Measurements from ENCODE around the gene BLOC1S5. TPM values are rescaled to one million over a fixed set of nuclear protein-coding genes. Genes with fewer than 3 reads are reported as not detected.

The BLOC1S5 gene
- total and polyA plus RNA-seq, 2 donors (not counting 3 experiments of a cell fraction or from before 2014, with no cell fraction given), result 3.9 to 19.1 TPM

DNA sequence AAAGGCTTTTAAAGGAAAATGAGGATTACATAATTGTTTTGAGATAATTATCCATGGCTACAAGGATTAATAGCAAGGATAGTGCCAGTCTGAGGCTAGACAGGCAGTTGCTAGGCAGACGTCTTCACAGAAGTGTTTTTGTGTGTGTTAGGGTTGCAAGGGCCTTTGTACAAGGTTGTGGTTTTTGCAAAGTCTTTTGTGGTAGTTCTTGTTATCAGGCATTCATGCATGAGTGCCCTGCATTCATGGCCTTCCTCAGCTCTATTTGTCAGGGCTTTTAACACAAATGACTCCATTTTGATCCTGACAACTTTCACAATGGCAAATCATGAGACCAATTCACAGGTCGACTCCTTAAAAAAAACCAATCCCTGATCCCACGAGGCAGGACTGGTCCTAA lies 85.5 kb downstream of the BLOC1S5 start:
- Histone ChIP-seq H2AFZ (ENCODE audit: low read depth, low read length) (no peak overlapping the region), H3K4me1 (ENCODE audit: control insufficient read depth, extremely low read depth, insufficient read depth, low read length) (peaks cover 32% of the 10 kb centered on the region), H3K4me3 (replicated peaks in 1 of 3; ENCODE audit: insufficient read depth in 1 of 3, low read depth in 1 of 3, low read length in 3 of 3) (no peak overlapping the region), H3K27me3 (ENCODE audit: control insufficient read depth in 2 of 2, insufficient read depth in 2 of 2, low read length in 2 of 2) (no peaks in the 10 kb centered on the region), H3K9me1 (replicated peaks; ENCODE audit: control insufficient read depth, extremely low read depth, insufficient read depth, low read length) (no peaks in the 10 kb centered on the region), H3K9ac (replicated peaks; ENCODE audit: extremely low read depth, insufficient read depth, low read length) (no peak overlapping the region), H4K20me1 (replicated peaks; ENCODE audit: control insufficient read depth, extremely low read depth, insufficient read depth, low read length) (no peaks in the 10 kb centered on the region), H3K79me2 (ENCODE audit: control insufficient read depth, insufficient read depth, low read length) (no peaks in the 10 kb centered on the region), H3K36me3 (ENCODE audit: control insufficient read depth in 2 of 2, extremely low read depth in 1 of 2, insufficient read depth in 2 of 2, low read length in 2 of 2) (no peaks in the 10 kb centered on the region), H3K9me3 (replicated peaks; ENCODE audit: control insufficient read depth, insufficient read depth, low read length) (no peaks in the 10 kb centered on the region), H3K27ac (ENCODE audit: insufficient read depth, low read depth, low read length) (no peak overlapping the region), H3K4me2 (ENCODE audit: insufficient read depth, low read length) (no peak overlapping the region)
- intact Hi-C loops (cut with micrococcal nuclease) (no loop called here), dilution Hi-C loops (cut with MboI; ENCODE audit: extremely low pct_ligation_motif_present, low sequenced_read_pairs) (no loop called here)
- ChIA-PET CTCF (interaction anchor here (1.1 kb wide), 1 partner anchor 14 kb away, joined by 3 read pairs; no protein-coding TSS in a partner anchor), POLR2A (no interaction called here)
- no peak for DNase-seq (ENCODE audit: low read depth, low spot score)
- TF ChIP-seq, protein P1, sequence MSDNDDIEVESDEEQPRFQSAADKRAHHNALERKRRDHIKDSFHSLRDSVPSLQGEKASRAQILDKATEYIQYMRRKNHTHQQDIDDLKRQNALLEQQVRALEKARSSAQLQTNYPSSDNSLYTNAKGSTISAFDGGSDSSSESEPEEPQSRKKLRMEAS (IDR thresholded peaks at IDR 0.05; ENCODE audit: insufficient read depth, insufficient read length), result no peak
- TF ChIP-seq FOS (IDR thresholded peaks at IDR 0.05; ENCODE audit: borderline replicate concordance, insufficient read depth, low read length) (no peak), EZH2 (IDR thresholded peaks at IDR 0.05; ENCODE audit: borderline replicate concordance, low read depth, low read length, severe bottlenecking) (no peak), GATA2 (IDR thresholded peaks at IDR 0.05; ENCODE audit: insufficient read depth, insufficient read length, low read depth, low read length) (no peak), JUN (IDR thresholded peaks at IDR 0.05; ENCODE audit: borderline replicate concordance, insufficient read depth, insufficient read length, low read depth) (no peak), POLR2A (IDR thresholded peaks at IDR 0.05; ENCODE audit: low read depth, low read length) (no peak), POLR2AphosphoS5 (IDR thresholded peaks at IDR 0.05; ENCODE audit: insufficient read depth, low read depth, low read length) (no peak), MYC (IDR thresholded peaks at IDR 0.05; ENCODE audit: low read depth, low read length) (no peak)
- TF ChIP-seq, protein P2, sequence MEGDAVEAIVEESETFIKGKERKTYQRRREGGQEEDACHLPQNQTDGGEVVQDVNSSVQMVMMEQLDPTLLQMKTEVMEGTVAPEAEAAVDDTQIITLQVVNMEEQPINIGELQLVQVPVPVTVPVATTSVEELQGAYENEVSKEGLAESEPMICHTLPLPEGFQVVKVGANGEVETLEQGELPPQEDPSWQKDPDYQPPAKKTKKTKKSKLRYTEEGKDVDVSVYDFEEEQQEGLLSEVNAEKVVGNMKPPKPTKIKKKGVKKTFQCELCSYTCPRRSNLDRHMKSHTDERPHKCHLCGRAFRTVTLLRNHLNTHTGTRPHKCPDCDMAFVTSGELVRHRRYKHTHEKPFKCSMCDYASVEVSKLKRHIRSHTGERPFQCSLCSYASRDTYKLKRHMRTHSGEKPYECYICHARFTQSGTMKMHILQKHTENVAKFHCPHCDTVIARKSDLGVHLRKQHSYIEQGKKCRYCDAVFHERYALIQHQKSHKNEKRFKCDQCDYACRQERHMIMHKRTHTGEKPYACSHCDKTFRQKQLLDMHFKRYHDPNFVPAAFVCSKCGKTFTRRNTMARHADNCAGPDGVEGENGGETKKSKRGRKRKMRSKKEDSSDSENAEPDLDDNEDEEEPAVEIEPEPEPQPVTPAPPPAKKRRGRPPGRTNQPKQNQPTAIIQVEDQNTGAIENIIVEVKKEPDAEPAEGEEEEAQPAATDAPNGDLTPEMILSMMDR (IDR thresholded peaks at IDR 0.05; ENCODE audit: extremely low read depth in 1 of 2, insufficient read depth in 1 of 2, low read depth in 1 of 2, low read length in 2 of 2), result no peak
- FAIRE-seq, result no peak
- BruUV-seq (replicated peaks), result no TSS peak

All from endothelial cell of umbilical vein (primary cell).